ENCODE data around the gene MYCBPAP. TPM values are rescaled to one million over a fixed set of nuclear protein-coding genes. Genes with fewer than 3 reads are reported as not detected.

MYCBPAP gene
- total RNA-seq, 2 experiments from 2014 or later = 6.7 to 13.9 TPM

DNA sequence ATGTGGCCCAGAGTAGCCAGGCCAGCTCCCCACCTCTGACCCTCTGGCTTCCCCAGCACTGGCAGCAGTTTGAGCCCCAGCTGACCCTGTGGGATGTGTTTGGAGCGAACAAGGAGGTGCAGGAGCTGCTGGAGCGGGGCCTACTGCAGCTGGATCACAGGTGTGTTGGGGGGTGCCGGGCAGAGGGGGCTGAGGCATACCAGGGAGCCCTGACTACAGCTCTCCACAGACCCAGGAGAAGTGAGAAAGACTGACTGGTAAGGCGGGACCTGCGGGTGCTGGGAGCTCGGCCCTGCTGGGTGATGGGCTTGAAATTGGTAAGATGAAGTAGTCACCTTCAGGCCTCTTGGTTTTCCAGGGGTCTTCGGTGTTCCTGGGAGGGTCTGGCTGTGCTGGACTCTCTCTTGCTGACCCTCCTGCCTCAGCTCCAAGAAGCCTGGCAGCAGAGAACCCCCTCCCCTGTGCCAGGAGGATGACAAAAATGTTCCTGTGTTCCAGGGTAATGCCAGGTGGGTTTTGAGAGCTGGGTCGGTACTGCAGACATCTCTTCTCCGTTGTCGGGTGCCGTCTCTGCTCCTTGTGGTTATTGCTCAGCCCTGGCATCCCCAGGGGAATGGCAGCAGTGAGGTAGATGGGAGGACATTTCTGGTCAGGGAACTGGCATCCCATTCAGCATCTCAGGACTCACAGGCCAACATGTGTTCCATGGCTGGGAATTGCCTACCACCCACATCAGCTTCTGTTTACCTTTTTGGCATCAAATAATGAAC lies 23.7 kb upstream of the MYCBPAP start:
- no peak overlapping the region for H3K27ac Mint-ChIP-seq
- ATAC-seq = no peak

DNA sequence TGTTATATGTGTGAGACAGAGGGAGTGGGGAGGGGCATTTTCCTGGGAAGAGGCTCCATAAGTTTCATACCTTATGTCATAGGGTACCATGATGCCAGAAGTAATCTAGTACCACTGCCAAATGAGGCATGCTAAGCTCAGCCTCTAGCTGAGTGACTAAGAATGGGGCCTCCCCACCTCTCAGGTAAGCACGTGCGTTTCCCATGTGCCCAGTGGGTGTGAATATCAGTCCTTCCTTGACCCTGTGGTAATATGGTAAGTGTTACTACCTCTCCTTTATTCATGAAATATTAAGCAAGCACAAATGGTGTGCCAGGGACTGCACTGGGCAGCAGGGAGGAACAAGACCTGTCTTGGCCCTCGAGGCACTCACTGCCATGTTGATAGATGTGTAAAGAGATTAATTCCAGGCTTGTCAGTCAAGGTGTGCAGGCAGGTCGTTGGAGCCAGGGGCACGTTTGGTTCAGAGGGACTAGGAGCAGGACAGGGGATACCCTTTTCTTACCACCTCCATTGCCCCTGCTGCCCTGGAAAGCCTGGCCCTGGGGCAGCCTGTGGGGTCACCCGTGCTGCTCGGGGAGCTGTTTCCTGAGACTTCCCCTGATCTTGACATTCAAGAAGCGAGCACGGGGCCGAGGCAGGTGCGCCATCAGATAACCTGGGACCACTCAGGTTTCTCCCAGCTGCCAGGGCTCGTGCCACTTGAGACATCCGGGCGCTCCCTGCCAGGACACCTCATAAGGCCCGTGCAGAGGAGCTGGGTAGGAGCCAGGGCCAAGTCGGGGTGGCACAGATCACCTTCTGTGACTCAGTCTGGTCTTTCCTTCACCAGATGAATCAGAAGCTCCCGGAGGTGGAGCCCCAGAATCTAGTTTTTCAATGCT lies 20.8 kb upstream of the MYCBPAP start:
- no peak overlapping the region for H3K4me3 Mint-ChIP-seq
- CTCF ChIA-PET = interaction anchor here (0.7 to 1.9 kb wide), 4 partner anchors 8 to 125 kb away, joined by 3 to 5 read pairs (median 4); partner anchors contain the start of gene CHAD
- ATAC-seq = no peak
- H3K27me3 Mint-ChIP-seq = no peaks in the 10 kb centered on the region
- H3K36me3 Mint-ChIP-seq = peaks cover 7% of the 10 kb centered on the region
- H3K4me1 Mint-ChIP-seq = peaks cover 4% of the 10 kb centered on the region
- DNase-seq = no peak
- H3K27ac Mint-ChIP-seq = no peak overlapping the region
- H3K9me3 Mint-ChIP-seq (ENCODE audit: low read depth) = no peaks in the 10 kb centered on the region

More for the DNA sequence above, 23.7 kb upstream of the MYCBPAP start:
- Mint-ChIP-seq H3K27me3 (no peaks in the 10 kb centered on the region), H3K36me3 (peaks cover 7% of the 10 kb centered on the region), H3K4me1 (peaks cover 17% of the 10 kb centered on the region), H3K4me3 (no peak overlapping the region), H3K9me3 (ENCODE audit: low read depth) (no peaks in the 10 kb centered on the region)
- no peak for DNase-seq
- CTCF ChIA-PET = interaction anchor here (0.7 to 4.7 kb wide), 9 partner anchors 11 to 141 kb away, joined by 3 to 20 read pairs (median 4); partner anchors contain the start of gene LRRC59

DNA sequence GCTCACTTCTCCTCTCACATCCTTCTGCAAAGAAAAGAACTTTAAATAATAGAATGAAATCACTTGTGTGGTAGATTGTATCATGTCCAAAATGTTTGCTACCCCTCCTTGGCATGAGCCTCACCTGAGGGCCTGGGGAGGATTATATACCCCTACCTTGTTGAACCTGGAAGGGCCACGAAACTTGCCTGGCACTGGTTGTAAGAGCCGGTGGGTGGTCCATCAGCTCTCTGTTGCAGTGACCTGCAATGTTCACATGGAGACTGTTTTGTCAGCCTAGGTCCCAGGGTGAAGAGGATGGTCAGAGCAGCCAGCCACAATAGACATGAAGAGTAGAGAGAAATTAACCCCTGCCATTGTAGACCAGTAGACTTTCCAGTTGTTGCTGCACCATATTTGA lies 19.4 kb upstream of the MYCBPAP start:
- CTCF ChIA-PET = interaction anchor here (0.9 to 1.9 kb wide), 3 partner anchors 10 to 229 kb away, joined by 3 to 5 read pairs (median 4); no protein-coding TSS in a partner anchor
- H3K36me3 Mint-ChIP-seq = peaks cover 3% of the 10 kb centered on the region
- no peak for ATAC-seq
- DNase-seq = no peak
- no peaks in the 10 kb centered on the region for H3K27me3 Mint-ChIP-seq
- no peak overlapping the region for H3K4me3 Mint-ChIP-seq
- no peaks in the 10 kb centered on the region for H3K4me1 Mint-ChIP-seq
- H3K9me3 Mint-ChIP-seq (ENCODE audit: low read depth) = no peaks in the 10 kb centered on the region
- no peak overlapping the region for H3K27ac Mint-ChIP-seq

DNA sequence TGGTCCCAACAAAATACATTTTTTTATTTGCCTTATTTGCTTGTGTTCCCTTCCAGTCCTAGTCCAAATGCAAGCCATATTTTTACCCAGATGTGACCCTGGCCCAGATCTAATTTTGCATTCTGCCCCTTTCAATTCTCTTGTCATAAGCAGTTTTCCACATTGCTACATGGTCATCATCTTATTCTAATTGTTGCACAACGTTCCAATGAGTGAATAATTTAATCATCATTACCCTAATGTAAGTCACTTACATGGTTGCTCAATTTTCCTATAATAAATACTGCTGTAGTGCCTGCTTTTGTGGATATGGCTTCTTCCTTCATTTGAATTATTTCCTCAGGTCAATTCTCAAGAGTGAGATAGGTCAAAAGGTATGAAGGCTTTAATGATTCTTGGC lies 16.7 kb upstream of the MYCBPAP start:
- peaks cover 1% of the 10 kb centered on the region for H3K27me3 Mint-ChIP-seq
- no peaks in the 10 kb centered on the region for H3K4me1 Mint-ChIP-seq
- H3K36me3 Mint-ChIP-seq = no peaks in the 10 kb centered on the region
- ATAC-seq (no peak), DNase-seq (no peak)
- CTCF ChIA-PET = no interaction called here
- H3K4me3 Mint-ChIP-seq = no peak overlapping the region
- no peaks in the 10 kb centered on the region for H3K9me3 Mint-ChIP-seq (ENCODE audit: low read depth)
- no peak overlapping the region for H3K27ac Mint-ChIP-seq

DNA sequence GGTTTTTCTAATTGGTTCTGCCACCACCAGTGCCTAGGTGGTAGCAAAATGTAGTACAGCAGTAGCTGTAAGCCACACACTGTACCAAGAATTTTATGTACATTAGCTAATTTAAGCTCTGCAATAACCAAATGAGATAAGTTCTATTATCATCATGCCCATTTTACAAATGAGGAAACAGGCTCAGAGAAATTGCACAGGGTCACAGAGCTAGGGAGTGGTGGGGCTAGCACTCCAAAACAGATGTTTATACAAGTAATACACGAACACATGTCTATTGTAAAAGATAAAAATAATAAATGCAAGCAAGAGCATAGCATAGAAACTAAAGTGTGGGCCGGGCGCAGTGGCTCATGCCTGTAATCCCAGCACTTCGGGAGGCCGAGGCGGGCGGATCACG lies 16.0 kb upstream of the MYCBPAP start:
- Mint-ChIP-seq H3K4me3 (no peak overlapping the region), H3K4me1 (no peaks in the 10 kb centered on the region), H3K36me3 (no peaks in the 10 kb centered on the region), H3K27ac (no peak overlapping the region), H3K27me3 (peaks cover 3% of the 10 kb centered on the region), H3K9me3 (ENCODE audit: low read depth) (no peaks in the 10 kb centered on the region)
- CTCF ChIA-PET = interaction anchor here (1.1 to 1.7 kb wide), 2 partner anchors 9 to 10 kb away, joined by 3 to 4 read pairs; no protein-coding TSS in a partner anchor
- no peak for DNase-seq
- no peak for ATAC-seq

DNA sequence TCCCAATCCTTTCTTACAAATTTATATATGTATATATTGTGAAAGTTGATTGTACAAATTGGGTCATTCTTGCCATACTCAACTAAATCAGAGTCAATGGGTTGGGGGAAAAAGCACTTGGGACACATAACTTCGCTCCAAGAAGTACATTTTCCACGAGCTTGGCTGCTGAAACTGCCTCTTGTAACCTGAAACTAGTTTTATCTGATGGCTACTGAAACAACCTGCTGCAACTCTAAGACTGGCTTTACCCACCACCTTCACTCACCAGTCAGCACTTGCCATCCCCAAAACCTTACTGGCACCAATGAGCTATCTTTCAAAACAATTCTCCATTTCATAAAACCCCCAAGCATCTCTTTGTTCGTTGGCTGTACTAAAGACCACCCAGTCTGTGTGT lies 14.5 kb upstream of the MYCBPAP start:
- Mint-ChIP-seq H3K4me1 (no peaks in the 10 kb centered on the region), H3K27me3 (peaks cover 3% of the 10 kb centered on the region), H3K27ac (no peak overlapping the region), H3K4me3 (no peak overlapping the region), H3K36me3 (no peaks in the 10 kb centered on the region), H3K9me3 (ENCODE audit: low read depth) (no peaks in the 10 kb centered on the region)
- ATAC-seq = no peak
- DNase-seq = no peak
- CTCF ChIA-PET = interaction anchor here (0.7 to 1.7 kb wide), 3 partner anchors 11 to 133 kb away, joined by 3 to 4 read pairs (median 3); no protein-coding TSS in a partner anchor

DNA sequence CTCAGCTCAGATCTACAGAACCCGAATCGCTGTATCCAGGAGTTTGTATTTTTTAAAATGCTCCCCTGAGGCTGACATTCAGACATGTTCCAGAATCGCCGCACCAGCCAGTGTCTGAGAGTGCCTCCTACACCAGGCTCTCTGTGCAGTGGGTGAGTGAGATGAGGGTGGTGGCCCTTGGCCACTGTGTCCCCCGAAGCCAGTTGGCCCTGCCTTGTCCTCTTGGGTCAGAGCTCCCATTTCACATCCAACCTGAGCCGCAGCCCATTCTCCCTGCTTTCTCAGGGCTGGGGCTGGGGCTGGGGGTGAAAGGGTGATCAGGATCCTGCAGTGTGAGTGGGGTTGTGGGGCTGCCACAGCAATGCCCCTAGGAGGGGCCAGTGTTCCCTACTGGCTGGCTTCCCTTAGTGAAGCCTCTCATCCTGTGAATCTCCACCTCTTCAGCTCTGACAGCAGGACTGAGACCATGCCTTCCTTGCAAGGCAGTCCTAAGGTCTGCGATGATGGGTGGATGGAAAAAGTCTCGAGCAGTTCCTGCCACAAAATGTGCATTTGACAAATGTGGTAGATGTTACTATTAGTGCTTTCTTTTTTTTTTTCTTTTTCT lies 12.9 kb upstream of the MYCBPAP start:
- Mint-ChIP-seq H3K4me1 (no peaks in the 10 kb centered on the region), H3K9me3 (ENCODE audit: low read depth) (no peaks in the 10 kb centered on the region), H3K36me3 (no peaks in the 10 kb centered on the region), H3K27ac (no peak overlapping the region), H3K4me3 (no peak overlapping the region), H3K27me3 (peaks cover 3% of the 10 kb centered on the region)
- DNase-seq (no peak), ATAC-seq (no peak)
- CTCF ChIA-PET = interaction anchor here (0.8 to 1.7 kb wide), 4 partner anchors 9 to 51 kb away, joined by 3 to 4 read pairs (median 3); no protein-coding TSS in a partner anchor

DNA sequence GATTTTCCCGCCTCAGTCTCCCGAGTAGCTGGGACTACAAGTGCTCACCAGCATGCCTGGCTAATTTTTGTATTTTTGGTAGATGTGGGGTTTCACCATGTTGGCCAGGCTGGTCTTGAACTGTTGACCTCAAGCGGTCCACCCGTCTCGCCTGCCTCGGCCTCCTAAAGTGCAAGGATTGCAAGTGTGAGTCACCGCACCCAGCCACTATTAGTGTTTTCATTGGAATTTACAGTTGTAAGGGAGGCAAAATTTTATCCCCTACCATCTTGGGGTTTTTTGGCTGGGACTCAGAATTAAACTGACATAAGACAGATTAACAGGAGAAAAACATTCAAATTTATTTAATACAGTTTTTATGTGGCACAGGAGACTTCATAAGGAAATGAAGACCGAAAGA lies 12.3 kb upstream of the MYCBPAP start:
- Mint-ChIP-seq H3K27me3 (peaks cover 3% of the 10 kb centered on the region), H3K27ac (no peak overlapping the region), H3K4me3 (no peak overlapping the region), H3K36me3 (no peaks in the 10 kb centered on the region), H3K9me3 (ENCODE audit: low read depth) (no peaks in the 10 kb centered on the region), H3K4me1 (no peaks in the 10 kb centered on the region)
- DNase-seq = no peak
- ATAC-seq = no peak
- CTCF ChIA-PET = interaction anchor here (1.1 kb wide), 1 partner anchor 46 kb away, joined by 3 read pairs; no protein-coding TSS in a partner anchor

DNA sequence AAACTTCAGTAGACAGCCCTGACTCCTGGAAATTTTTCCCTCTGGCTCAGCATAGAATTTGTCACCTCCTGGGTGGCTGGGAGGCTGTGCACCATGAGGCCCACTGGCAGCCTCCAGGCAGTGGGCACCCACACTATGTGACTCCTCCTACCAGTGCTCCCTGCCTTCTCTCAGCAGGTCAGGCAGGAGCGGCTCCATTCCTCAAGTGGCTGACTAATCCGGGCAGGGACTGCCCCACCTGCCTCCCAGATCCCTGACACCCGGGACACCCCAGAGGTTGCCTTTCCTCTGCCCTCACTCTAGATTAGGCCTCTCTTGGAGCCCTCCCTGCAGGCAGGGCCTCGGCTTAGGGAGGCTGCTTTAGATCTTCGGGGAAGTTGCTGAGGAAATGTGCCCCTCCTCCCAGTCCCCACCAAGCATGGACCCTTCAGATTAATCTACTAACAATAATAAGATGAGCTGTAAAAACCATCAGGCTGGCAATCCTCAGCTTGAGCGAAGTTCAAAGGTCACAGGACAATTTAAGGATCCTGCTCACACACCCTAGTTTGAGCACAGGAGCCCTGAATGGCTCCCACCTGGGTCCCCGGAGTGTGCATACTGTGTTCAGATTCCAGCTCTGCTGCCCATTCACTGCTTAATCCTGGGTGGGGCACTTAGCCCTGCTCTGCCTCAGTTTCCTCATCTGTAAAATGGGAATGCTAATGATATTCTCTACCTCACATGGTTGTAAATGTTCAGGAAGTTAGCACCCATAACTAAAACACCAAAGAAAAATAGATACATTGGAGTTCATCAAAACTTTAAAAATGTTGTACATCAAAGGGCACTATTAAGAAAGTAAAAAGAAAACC lies 10.0 kb upstream of the MYCBPAP start:
- no peak overlapping the region for H3K27ac Mint-ChIP-seq
- H3K4me3 Mint-ChIP-seq = no peak overlapping the region
- CTCF ChIA-PET = interaction anchor here (0.7 to 1.2 kb wide), 3 partner anchors 9 to 337 kb away, joined by 3 to 4 read pairs (median 3); no protein-coding TSS in a partner anchor
- no peaks in the 10 kb centered on the region for H3K36me3 Mint-ChIP-seq
- H3K27me3 Mint-ChIP-seq = peaks cover 3% of the 10 kb centered on the region
- peaks cover 9% of the 10 kb centered on the region for H3K4me1 Mint-ChIP-seq
- DNase-seq (no peak), ATAC-seq (no peak)
- H3K9me3 Mint-ChIP-seq (ENCODE audit: low read depth) = no peaks in the 10 kb centered on the region

DNA sequence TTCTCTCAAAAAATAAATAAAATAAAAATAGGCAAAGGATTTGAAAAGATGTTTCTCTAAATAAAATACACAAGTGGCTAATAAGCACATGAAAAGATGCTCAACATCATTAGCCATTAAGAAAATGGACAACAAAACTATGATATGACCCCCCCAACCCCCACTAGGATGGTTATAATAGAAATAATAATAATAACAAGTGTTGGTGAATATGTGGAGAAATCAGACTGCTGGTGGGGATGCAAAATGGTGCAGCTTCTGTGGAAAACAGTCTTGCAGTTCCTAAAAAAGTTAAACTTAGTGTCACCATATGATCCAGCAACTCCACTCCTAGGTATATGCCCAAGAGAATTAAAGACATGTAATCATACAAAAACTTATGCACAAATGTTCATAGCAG lies 9.0 kb upstream of the MYCBPAP start:
- no peak overlapping the region for H3K4me3 Mint-ChIP-seq
- peaks cover 17% of the 10 kb centered on the region for H3K4me1 Mint-ChIP-seq
- H3K27ac Mint-ChIP-seq = no peak overlapping the region
- peaks cover 3% of the 10 kb centered on the region for H3K27me3 Mint-ChIP-seq
- H3K36me3 Mint-ChIP-seq = no peaks in the 10 kb centered on the region
- H3K9me3 Mint-ChIP-seq (ENCODE audit: low read depth) = no peaks in the 10 kb centered on the region
- ATAC-seq (no peak), DNase-seq (no peak)
- CTCF ChIA-PET = interaction anchor here (1.2 kb wide), 1 partner anchor 17 kb away, joined by 4 read pairs; no protein-coding TSS in a partner anchor

DNA sequence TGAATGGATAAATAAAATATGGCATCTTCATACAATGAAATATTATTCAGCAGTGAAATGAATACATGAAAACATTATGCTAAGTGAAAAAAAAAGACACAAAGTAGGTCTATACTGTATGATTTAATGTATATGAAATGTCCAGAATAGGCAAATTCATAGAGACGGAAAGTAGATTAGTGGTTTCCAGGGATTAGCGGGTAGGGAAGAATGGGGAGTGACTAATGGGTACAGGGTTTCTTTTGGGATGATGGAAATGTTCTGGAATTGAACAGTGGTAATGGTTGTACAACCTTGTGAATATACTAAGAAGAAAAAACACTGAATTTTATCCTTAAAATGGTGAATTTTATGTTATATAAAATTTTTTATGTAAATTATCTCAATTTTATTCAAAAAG lies 8.5 kb upstream of the MYCBPAP start:
- Mint-ChIP-seq H3K27ac (no peak overlapping the region), H3K4me1 (peaks cover 21% of the 10 kb centered on the region), H3K9me3 (ENCODE audit: low read depth) (no peaks in the 10 kb centered on the region), H3K4me3 (no peak overlapping the region), H3K36me3 (no peaks in the 10 kb centered on the region), H3K27me3 (peaks cover 3% of the 10 kb centered on the region)
- DNase-seq (no peak), ATAC-seq (no peak)
- CTCF ChIA-PET = interaction anchor here (2.8 kb wide), 1 partner anchor 16 kb away, joined by 19 read pairs; no protein-coding TSS in a partner anchor

DNA sequence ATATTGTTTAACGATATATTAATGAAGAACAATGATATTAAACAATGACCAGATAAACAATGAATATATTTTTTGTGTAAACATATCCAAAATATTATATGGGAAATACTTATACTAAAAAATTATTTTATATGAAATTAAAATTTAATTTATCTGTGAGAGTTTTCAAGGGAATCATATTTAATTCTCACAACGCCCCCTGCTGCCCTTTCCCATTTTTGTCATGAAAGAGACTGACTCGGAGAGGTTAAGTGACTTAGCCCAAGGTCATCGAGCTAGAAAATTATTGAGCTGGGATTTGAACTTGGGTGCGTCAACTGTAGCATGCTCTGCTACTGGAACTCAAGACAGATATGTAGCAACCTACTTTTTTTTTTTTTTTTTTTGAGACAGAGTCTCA lies 7.2 kb upstream of the MYCBPAP start:
- H3K36me3 Mint-ChIP-seq = no peaks in the 10 kb centered on the region
- CTCF ChIA-PET = interaction anchor here (0.6 to 2.8 kb wide), 17 partner anchors 8 to 228 kb away, joined by 3 to 19 read pairs (median 4); partner anchors contain the start of genes LRRC59 and SPATA20
- peak; percentile 52 for DNase-seq
- no peak overlapping the region for H3K27ac Mint-ChIP-seq
- H3K4me3 Mint-ChIP-seq = no peak overlapping the region
- H3K4me1 Mint-ChIP-seq = peaks cover 23% of the 10 kb centered on the region
- H3K27me3 Mint-ChIP-seq = peaks cover 9% of the 10 kb centered on the region
- ATAC-seq = no peak
- no peaks in the 10 kb centered on the region for H3K9me3 Mint-ChIP-seq (ENCODE audit: low read depth)

All from activated CD8-positive, alpha-beta memory T cell treated with anti-CD3 and anti-CD28 coated beads, Interleukin-2, amount 10 ng/mL, durations not matched to agents 7 days and 5 days (primary cell).